ENCODE results near the gene OTUB1.

- TF ChIP-seq CTCF (optimal IDR thresholded peaks at IDR 0.05 in 1 of 3, IDR thresholded peaks at IDR 0.05 in 1 of 3, conservative IDR thresholded peaks at IDR 0.05 in 1 of 3; ENCODE audit: extremely low read depth in 1 of 3, insufficient read depth in 2 of 3, low read length in 3 of 3) (no peak), EZH2 (IDR thresholded peaks at IDR 0.05; ENCODE audit: low read length) (no peak)
These were observed 19.8 kb upstream of the OTUB1 start for GRCh38 chr11:63966444-63966843.
